GM13977 (cell line): ENCODE results near the gene RNF186.

ENCODE experiments used
- DNase-seq: peaks from one replicate; pipeline ENCODE4 v3.0.0; 2012; ENCODE audit warnings: low spot score
- in situ Hi-C: fragments of 300-500 bp; cut with MboI; formaldehyde crosslinking; loops from one replicate; pipeline ENCODE4 v1.12.0; 2022; ENCODE audit warnings: low sequenced_read_pairs, low pct_unique_long_range_greater_than_20kb, mixed read lengths, inconsistent platforms; ENCODE audit not compliant: unreplicated experiment
- TF ChIP-seq, protein P1 (sequence below): IDR thresholded peaks from 2 replicates; pipeline ENCODE4 v1.5.1; 2012; ENCODE audit warnings: mild to moderate bottlenecking, control low read depth; ENCODE audit not compliant: insufficient read depth; ENCODE audit errors: extremely low read depth, missing control alignments

Gene RNF186

DNA sequence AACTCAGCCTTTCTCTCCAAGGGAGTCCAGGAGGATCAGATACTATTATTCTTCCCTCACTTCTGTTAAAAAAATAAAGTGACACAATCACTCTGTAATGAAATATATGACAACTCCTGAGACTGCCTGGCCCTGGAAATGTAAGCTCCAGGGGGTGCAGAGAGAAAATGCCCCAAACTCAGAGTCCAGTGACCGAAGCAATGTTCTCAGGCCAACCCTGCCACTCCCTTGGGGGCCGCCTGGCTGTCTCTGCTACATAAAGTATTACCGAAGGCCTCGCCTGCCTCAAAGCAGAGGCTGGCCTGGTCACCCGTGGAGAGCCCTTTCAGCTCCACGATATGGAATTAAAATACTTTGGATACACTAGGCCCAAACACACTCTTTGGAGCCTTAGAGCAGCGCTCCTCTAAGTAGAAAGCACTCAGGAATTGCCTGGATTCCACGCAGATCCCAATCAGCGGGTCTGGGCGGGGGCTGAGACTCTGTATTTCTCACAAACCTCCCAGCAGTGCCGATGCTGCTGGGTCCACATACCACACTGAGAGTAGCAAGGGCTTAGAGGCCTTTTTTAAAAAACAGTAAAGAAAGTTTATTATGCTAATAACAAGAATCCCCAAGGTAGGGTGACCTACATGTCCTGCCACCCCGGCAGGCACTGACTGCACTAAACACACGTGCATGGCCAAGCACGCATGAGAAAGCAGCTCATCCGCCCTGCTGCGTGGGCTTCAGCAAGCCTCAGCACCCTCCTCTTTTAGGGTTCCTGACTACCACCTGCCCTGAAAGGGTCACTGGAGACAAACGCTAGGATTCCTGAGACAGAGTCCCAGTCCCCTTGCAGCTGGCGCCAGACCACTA lies 46.5 kb downstream of the RNF186 start:
- in situ Hi-C loops = no loop called here
- no peak for DNase-seq

GRCh38 chr1:19765623-19766022 lies 49.5 kb downstream of the RNF186 start:
- in situ Hi-C loops = no loop called here
- DNase-seq = no peak

More for the DNA sequence above, 46.5 kb downstream of the RNF186 start:
- TF ChIP-seq, protein P1, sequence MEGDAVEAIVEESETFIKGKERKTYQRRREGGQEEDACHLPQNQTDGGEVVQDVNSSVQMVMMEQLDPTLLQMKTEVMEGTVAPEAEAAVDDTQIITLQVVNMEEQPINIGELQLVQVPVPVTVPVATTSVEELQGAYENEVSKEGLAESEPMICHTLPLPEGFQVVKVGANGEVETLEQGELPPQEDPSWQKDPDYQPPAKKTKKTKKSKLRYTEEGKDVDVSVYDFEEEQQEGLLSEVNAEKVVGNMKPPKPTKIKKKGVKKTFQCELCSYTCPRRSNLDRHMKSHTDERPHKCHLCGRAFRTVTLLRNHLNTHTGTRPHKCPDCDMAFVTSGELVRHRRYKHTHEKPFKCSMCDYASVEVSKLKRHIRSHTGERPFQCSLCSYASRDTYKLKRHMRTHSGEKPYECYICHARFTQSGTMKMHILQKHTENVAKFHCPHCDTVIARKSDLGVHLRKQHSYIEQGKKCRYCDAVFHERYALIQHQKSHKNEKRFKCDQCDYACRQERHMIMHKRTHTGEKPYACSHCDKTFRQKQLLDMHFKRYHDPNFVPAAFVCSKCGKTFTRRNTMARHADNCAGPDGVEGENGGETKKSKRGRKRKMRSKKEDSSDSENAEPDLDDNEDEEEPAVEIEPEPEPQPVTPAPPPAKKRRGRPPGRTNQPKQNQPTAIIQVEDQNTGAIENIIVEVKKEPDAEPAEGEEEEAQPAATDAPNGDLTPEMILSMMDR = no peak

GRCh38 chr1:19764848-19765247 lies 50.2 kb downstream of the RNF186 start:
- in situ Hi-C loops = no loop called here
- DNase-seq = no peak
- TF ChIP-seq, protein P1 = no peak

More at GRCh38 chr1:19765623-19766022, 49.5 kb downstream of the RNF186 start:
- TF ChIP-seq, protein P1 = no peak
